Stimulated activated CD4-positive, alpha-beta T cell treated with anti-CD3 and anti-CD28 coated beads, Interleukin-15, amount 100 ng/mL, for 48 hours (primary cell): ENCODE data around the gene ZC3H4.

Experiments
- DNase-seq, 2 donors: peaks; one replicate each; pipeline ENCODE4 v3.0.0-alpha.2; 2020; ENCODE audit warnings: low read depth in 2 of 2

Gene ZC3H4

GRCh38 chr19:47021536-47022139, 91.9 kb downstream of the ZC3H4 start:
- no peak for DNase-seq

GRCh38 chr19:47020992-47021496, 92.5 kb downstream of the ZC3H4 start:
- no peak for DNase-seq

GRCh38 chr19:47020132-47020805, 93.3 kb downstream of the ZC3H4 start:
- no peak for DNase-seq

- no peak for DNase-seq
Observed at GRCh38 chr19:47019431-47020041, 94.0 kb downstream of the ZC3H4 start, which contains the start of gene NPAS1. NPAS1 (plus strand) TSS chr19:47019837; CDS start chr19:47021048, 1,211 bp downstream.

- DNase-seq = no peak
Observed at GRCh38 chr19:47018923-47019322, 94.7 kb downstream of the ZC3H4 start.
